B cell (primary cell): ENCODE measurements around the gene NAIF1.

Source experiments
- EZH2 ChIP-seq: IDR thresholded peaks from 2 replicates; pipeline ENCODE4 v1.6.1; 2012; ENCODE audit warnings: borderline replicate concordance, low read depth, mild to moderate bottlenecking, moderate library complexity, low read length; ENCODE audit not compliant: insufficient read depth, poor library complexity, severe bottlenecking
- TF ChIP-seq, protein P1 (sequence below): fragments of 200-600 bp; IDR thresholded peaks from one replicate; pipeline ENCODE4 v1.8.0; 2022; ENCODE audit warnings: antibody characterized with exemption, mild to moderate bottlenecking

DNA sequence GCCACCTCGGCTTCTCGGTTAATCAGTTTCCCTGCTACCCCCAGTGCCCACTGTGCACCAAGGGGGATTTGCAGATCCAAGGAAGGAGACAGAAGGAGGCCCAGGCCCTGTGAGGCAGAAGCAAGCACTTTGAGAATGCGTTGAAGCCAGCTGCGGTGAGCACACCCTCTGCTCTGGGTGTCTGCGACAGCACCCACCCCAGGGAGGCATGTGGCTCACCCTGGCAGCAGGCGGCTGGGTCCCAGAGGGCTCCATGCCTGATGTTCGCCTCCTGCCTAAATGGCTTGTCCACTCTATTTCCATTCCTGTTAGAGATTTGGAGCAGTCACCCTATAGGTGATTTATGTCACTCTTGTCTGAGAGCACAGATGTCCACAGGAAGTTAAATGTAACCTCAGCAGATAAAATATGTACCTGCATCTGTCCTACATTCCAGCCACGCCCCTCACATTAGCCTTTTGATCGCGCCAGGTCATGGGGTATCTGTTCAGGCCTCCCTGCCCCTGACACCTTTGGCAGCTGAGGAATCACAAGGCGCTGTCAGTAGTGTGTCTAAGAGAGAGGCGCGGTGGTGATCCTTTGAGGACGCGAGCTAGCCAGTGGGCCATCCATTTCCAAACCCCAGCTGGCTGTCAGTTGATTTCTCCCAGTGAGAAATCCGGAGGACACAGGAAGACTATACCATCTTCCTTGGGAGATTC, 32.3 kb upstream of the NAIF1 start:
- TF ChIP-seq, protein P1, sequence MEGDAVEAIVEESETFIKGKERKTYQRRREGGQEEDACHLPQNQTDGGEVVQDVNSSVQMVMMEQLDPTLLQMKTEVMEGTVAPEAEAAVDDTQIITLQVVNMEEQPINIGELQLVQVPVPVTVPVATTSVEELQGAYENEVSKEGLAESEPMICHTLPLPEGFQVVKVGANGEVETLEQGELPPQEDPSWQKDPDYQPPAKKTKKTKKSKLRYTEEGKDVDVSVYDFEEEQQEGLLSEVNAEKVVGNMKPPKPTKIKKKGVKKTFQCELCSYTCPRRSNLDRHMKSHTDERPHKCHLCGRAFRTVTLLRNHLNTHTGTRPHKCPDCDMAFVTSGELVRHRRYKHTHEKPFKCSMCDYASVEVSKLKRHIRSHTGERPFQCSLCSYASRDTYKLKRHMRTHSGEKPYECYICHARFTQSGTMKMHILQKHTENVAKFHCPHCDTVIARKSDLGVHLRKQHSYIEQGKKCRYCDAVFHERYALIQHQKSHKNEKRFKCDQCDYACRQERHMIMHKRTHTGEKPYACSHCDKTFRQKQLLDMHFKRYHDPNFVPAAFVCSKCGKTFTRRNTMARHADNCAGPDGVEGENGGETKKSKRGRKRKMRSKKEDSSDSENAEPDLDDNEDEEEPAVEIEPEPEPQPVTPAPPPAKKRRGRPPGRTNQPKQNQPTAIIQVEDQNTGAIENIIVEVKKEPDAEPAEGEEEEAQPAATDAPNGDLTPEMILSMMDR: no peak
- no peak for TF ChIP-seq EZH2
